GDM1 (cell line): ENCODE data around the gene CEBPA.
A peak's percentile ranks its signal among the peaks of the same experiment; 100 is the strongest.

Experiments
- DNase-seq: peaks from one replicate; lab custom pipeline; 2025; lab: John Stamatoyannopoulos, UW

The CEBPA gene

GRCh38 chr19:33287438-33287837 lies 14.9 kb downstream of the CEBPA start:
- DNase-seq, result no peak

- DNase-seq, result peak; percentile 49
Measured at GRCh38 chr19:33286899-33287298, 15.4 kb downstream of the CEBPA start.

GRCh38 chr19:33285441-33285927 lies 16.9 kb downstream of the CEBPA start:
- no peak for DNase-seq

- DNase-seq, result no peak
Measured at GRCh38 chr19:33284756-33285155, 17.6 kb downstream of the CEBPA start.

GRCh38 chr19:33284146-33284643 lies 18.1 kb downstream of the CEBPA start:
- no peak for DNase-seq

GRCh38 chr19:33283589-33283988 lies 18.7 kb downstream of the CEBPA start:
- DNase-seq, result no peak

GRCh38 chr19:33282036-33282671 lies 20.2 kb downstream of the CEBPA start:
- no peak for DNase-seq

GRCh38 chr19:33281296-33281926 lies 20.9 kb downstream of the CEBPA start:
- DNase-seq, result no peak

- DNase-seq, result no peak
Measured at GRCh38 chr19:33280351-33280921, 21.9 kb downstream of the CEBPA start.

GRCh38 chr19:33279430-33280350 lies 22.6 kb downstream of the CEBPA start:
- no peak for DNase-seq

- no peak for DNase-seq
Measured at GRCh38 chr19:33278403-33279269, 23.7 kb downstream of the CEBPA start.

GRCh38 chr19:33278023-33278402 lies 24.3 kb downstream of the CEBPA start:
- no peak for DNase-seq

GRCh38 chr19:33277434-33277833 lies 24.9 kb downstream of the CEBPA start:
- no peak for DNase-seq

- DNase-seq, result no peak
Measured at GRCh38 chr19:33275933-33276619, 26.3 kb downstream of the CEBPA start.

- no peak for DNase-seq
Measured at GRCh38 chr19:33275559-33275932, 26.8 kb downstream of the CEBPA start.

- no peak for DNase-seq
Measured at GRCh38 chr19:33274663-33275558, 27.4 kb downstream of the CEBPA start.

GRCh38 chr19:33273881-33274662 lies 28.3 kb downstream of the CEBPA start:
- peak; percentile 51 for DNase-seq

- no peak for DNase-seq
Measured at GRCh38 chr19:33273065-33273736, 29.1 kb downstream of the CEBPA start.
